Body of pancreas (tissue), 4 donors: Measurements from ENCODE around the gene NEDD9. TPM values are rescaled to one million over a fixed set of nuclear protein-coding genes. Genes with fewer than 3 reads are reported as not detected.

ENCODE experiments used
- ATAC-seq: fragments of 150-250 bp; one replicate; pipeline ENCODE4 v1.9.1; 2016
- DNase-seq, 4 donors: peaks; one replicate each; pipeline ENCODE4 v3.0.0-alpha.2; 2019
- H3K27ac ChIP-seq, 4 donors: fragments of 200-600 bp; sonication (generic); 1 replicate in 3 of 4; 2 replicates in 1 of 4; pipeline versions ENCODE4 v1.5.1 to v1.6.1; 2016 to 2019; ENCODE audit warnings: mild to moderate bottlenecking in 1 of 4, mixed read lengths in 1 of 4, moderate library complexity in 1 of 4
- H3K27me3 ChIP-seq, 2 donors: fragments of 200-600 bp; sonication (generic); one replicate each; pipeline ENCODE4 v1.6.0; 2016; ENCODE audit warnings: mild to moderate bottlenecking in 1 of 2
- H3K36me3 ChIP-seq, 2 donors: fragments of 200-600 bp; sonication (generic); replicated peaks in 1 of 2; 2 replicates each; pipeline ENCODE4 v1.5.1; 2016; ENCODE audit warnings: low read depth in 2 of 2; ENCODE audit not compliant: insufficient read depth in 1 of 2
- H3K4me1 ChIP-seq: fragments of 200-600 bp; sonication (generic); one replicate; pipeline ENCODE4 v1.6.0; 2016
- H3K4me3 ChIP-seq, 2 donors: fragments of 200-600 bp; sonication (generic); 1 replicate in 1 of 2; 2 replicates in 1 of 2; pipeline ENCODE4 v1.5.1; 2016 to 2019
- H3K9me3 ChIP-seq, 3 donors: fragments of 200-600 bp; sonication (generic); 1 replicate in 2 of 3; 2 replicates in 1 of 3; pipeline ENCODE4 v1.5.1; 2016
- CTCF ChIP-seq, 7 experiments: fragments of 450-650 bp in 4 of 7; fragments of 200-600 bp in 3 of 7; sonication (generic) in 3 of 7; IDR thresholded peaks; one replicate each; pipeline ENCODE4 v1.5.1; 2016 to 2019; ENCODE audit warnings: antibody characterized with exemption in 7 of 7
- POLR2A ChIP-seq, 3 donors: fragments of 450-650 bp; IDR thresholded peaks; one replicate each; pipeline ENCODE4 v1.6.1; 2016; ENCODE audit warnings: antibody characterized with exemption in 3 of 3, mild to moderate bottlenecking in 2 of 3
- WGBS, 2 donors: methylation state at CpG; one replicate each; pipeline ENCODE4 v1.1.5; 2017; 5-methylcytosine and 5-hydroxymethylcytosine counted together
- intact Hi-C: fragments of 100-400 bp; cut with DNase I; formaldehyde crosslinking; loops from one replicate; pipeline ENCODE4 v1.15.1; 2023
- total RNA-seq, 2 donors: library from RNA; depleted of rRNA; stranded (reverse); fragments of >200 nt; gene quantifications; one replicate each; pipeline ENCODE4 v1.1.0, GENCODE V29; 2016

Gene NEDD9
- total RNA-seq, 2 donors from 2014 or later = 22.8 to 58.3 TPM

GRCh38 chr6:11217360-11218101, 14.9 kb downstream of the NEDD9 start:
- 67 to 69% methylated on average over 4 of the region's 4 CpGs for WGBS, 2 donors
- DNase-seq = peak; percentile 39 to 68 (median 58)
- intact Hi-C loops = no loop called here
- Histone ChIP-seq H3K27me3 (no peaks in the 10 kb centered on the region), H3K9me3 (no peaks in the 10 kb centered on the region), H3K4me1 (peaks cover 70% of the 10 kb centered on the region), H3K27ac (peak overlapping the region; percentile 63 to 73 (median 72)), H3K4me3 (no peak overlapping the region), H3K36me3 (no peaks in the 10 kb centered on the region)
- peak; percentile 68 for ATAC-seq
- TF ChIP-seq CTCF (IDR thresholded peaks at IDR 0.05) (no peak), POLR2A (IDR thresholded peaks at IDR 0.05) (no peak)

- peaks cover 63% of the 10 kb centered on the region for H3K4me1 ChIP-seq
- WGBS, 2 donors = 63 to 69% methylated on average over 7 of the region's 7 CpGs
- ATAC-seq = no peak
- no peaks in the 10 kb centered on the region for H3K36me3 ChIP-seq
- peak in 3 of 4 donors; percentile 40 to 51 (median 41) for DNase-seq
- TF ChIP-seq POLR2A (IDR thresholded peaks at IDR 0.05) = no peak
- no peak for TF ChIP-seq CTCF (IDR thresholded peaks at IDR 0.05)
- no peaks in the 10 kb centered on the region for H3K27me3 ChIP-seq
- intact Hi-C loops = no loop called here
- H3K9me3 ChIP-seq = no peaks in the 10 kb centered on the region
- no peak overlapping the region for H3K4me3 ChIP-seq
- peak overlapping the region in 3 of 4 donors; percentile 71 to 73 (median 73) for H3K27ac ChIP-seq
These were observed 16.7 kb downstream of the NEDD9 start for GRCh38 chr6:11215773-11216172.

GRCh38 chr6:11214901-11215300, 17.6 kb downstream of the NEDD9 start:
- no peaks in the 10 kb centered on the region for H3K27me3 ChIP-seq
- H3K27ac ChIP-seq = peak overlapping the region; percentile 33 to 73 (median 72)
- DNase-seq (no peak), ATAC-seq (no peak)
- TF ChIP-seq CTCF (IDR thresholded peaks at IDR 0.05) (no peak), POLR2A (IDR thresholded peaks at IDR 0.05) (no peak)
- 86 to 87% methylated on average over 9 of the region's 9 CpGs for WGBS, 2 donors
- no peaks in the 10 kb centered on the region for H3K9me3 ChIP-seq
- no peaks in the 10 kb centered on the region for H3K36me3 ChIP-seq
- intact Hi-C loops = no loop called here
- H3K4me1 ChIP-seq = peaks cover 71% of the 10 kb centered on the region
- no peak overlapping the region for H3K4me3 ChIP-seq

- no peaks in the 10 kb centered on the region for H3K27me3 ChIP-seq
- H3K4me3 ChIP-seq = no peak overlapping the region
- ATAC-seq (no peak), DNase-seq (no peak)
- TF ChIP-seq POLR2A (IDR thresholded peaks at IDR 0.05) = no peak
- TF ChIP-seq CTCF (IDR thresholded peaks at IDR 0.05) = no peak
- no peaks in the 10 kb centered on the region for H3K36me3 ChIP-seq
- peak overlapping the region; percentile 33 to 73 (median 72) for H3K27ac ChIP-seq
- H3K4me1 ChIP-seq = peaks cover 71% of the 10 kb centered on the region
- intact Hi-C loops = no loop called here
- WGBS, 2 donors = 66 to 82% methylated on average over 16 of the region's 16 CpGs
- no peaks in the 10 kb centered on the region for H3K9me3 ChIP-seq
These were observed 18.2 kb downstream of the NEDD9 start for GRCh38 chr6:11214084-11214833.
